OCI-LY1 (cell line): Measurements from ENCODE around the gene RALGPS1.

Source experiments
- EZH2 ChIP-seq: fragments of 200-600 bp; sonication (generic), shearing (Covaris generic); IDR thresholded peaks from 2 replicates; pipeline ENCODE4 v1.8.0; 2017; ENCODE audit warnings: borderline replicate concordance, mixed run types, mild to moderate bottlenecking, antibody characterized with exemption, low read length, moderate library complexity, mixed read lengths
- TF ChIP-seq, protein P1 (sequence below): fragments of 200-600 bp; sonication (generic), shearing (Covaris generic); IDR thresholded peaks from 2 replicates; pipeline ENCODE4 v1.5.1; 2017; ENCODE audit warnings: mild to moderate bottlenecking, antibody characterized with exemption, low read length, moderate library complexity, mixed read lengths

DNA sequence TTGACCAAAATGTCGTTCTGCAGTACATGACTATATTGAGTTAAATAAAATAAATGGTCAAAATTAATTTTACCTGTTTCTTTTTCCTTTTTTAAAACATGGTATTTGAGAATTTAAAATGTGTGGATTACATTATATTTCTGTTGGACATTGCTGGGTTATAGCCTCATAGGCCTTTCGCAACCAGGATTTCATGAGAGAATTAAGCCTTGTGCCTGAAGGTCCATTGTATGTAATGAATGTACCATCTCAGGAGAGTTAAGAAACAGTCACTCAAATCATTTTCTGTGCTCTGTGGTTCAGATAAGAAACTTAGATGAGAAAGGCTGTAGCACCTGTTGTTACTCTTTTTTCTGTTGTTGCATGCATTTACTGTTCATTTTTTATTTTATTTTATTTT, 104.4 kb downstream of the RALGPS1 start:
- TF ChIP-seq, protein P1, sequence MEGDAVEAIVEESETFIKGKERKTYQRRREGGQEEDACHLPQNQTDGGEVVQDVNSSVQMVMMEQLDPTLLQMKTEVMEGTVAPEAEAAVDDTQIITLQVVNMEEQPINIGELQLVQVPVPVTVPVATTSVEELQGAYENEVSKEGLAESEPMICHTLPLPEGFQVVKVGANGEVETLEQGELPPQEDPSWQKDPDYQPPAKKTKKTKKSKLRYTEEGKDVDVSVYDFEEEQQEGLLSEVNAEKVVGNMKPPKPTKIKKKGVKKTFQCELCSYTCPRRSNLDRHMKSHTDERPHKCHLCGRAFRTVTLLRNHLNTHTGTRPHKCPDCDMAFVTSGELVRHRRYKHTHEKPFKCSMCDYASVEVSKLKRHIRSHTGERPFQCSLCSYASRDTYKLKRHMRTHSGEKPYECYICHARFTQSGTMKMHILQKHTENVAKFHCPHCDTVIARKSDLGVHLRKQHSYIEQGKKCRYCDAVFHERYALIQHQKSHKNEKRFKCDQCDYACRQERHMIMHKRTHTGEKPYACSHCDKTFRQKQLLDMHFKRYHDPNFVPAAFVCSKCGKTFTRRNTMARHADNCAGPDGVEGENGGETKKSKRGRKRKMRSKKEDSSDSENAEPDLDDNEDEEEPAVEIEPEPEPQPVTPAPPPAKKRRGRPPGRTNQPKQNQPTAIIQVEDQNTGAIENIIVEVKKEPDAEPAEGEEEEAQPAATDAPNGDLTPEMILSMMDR: no peak
- no peak for TF ChIP-seq EZH2
